HCT116 (cell line): ENCODE data around the gene CD8A. TPM values are rescaled to one million over a fixed set of nuclear protein-coding genes. Genes with fewer than 3 reads are reported as not detected.

ENCODE experiments used
- ATAC-seq: fragments of 200-7000 bp; cut with Tn5 transposase; 2 replicates; pipeline ENCODE4 v1.9.1; 2020; ENCODE audit warnings: mild to moderate bottlenecking, moderate library complexity
- BruUV-seq: library from RNA; stranded (reverse); fragments of 400-500 nt; replicated peaks from 2 replicates; lab custom pipeline; 2021; lab: Mats Ljungman, UMichigan
- CTCF ChIA-PET: fragments of 300-600 bp; sonication (Branson Sonifier 250); formaldehyde crosslinking; loops from one replicate; lab custom pipeline; 2021; ENCODE audit warnings: antibody characterized with exemption; lab: Charles Lee
- POLR2A ChIA-PET: fragments of 300-600, 350-600 bp; sonication (Branson Sonifier 250); formaldehyde crosslinking; loops from one replicate; lab custom pipeline; 2021; ENCODE audit warnings: antibody characterized with exemption; lab: Charles Lee
- RAD21 ChIA-PET, 2 experiments: fragments of 300-600 bp; sonication (Branson Sonifier 250); formaldehyde crosslinking; loops; one replicate each; lab custom pipeline; 2023; ENCODE audit warnings: low total read pairs in 2 of 2; ENCODE audit not compliant: uncharacterized antibody in 2 of 2, unreplicated experiment in 2 of 2, low non-redundant PET in 1 of 2; lab: Charles Lee
- DNase-seq: peaks from one replicate; pipeline ENCODE4 v3.0.0-alpha.2; 2010; ENCODE audit warnings: low read depth, low spot score
- H2AFZ ChIP-seq: fragments of 200-600 bp; shearing (Covaris generic), sonication (generic); 2 replicates; pipeline ENCODE4 v1.6.1; 2017; ENCODE audit warnings: low read depth, mixed run types, mixed read lengths, antibody characterized with exemption, low read length; ENCODE audit not compliant: poor library complexity, severe bottlenecking
- H3K27ac ChIP-seq: 2 replicates; pipeline ENCODE4 v1.5.1; 2012; ENCODE audit warnings: low read depth, low read length
- H3K27me3 ChIP-seq: fragments of 200-600 bp; sonication (generic); 2 replicates; pipeline ENCODE4 v1.6.1; 2016; ENCODE audit warnings: mixed run types, low read length, mixed read lengths; ENCODE audit not compliant: insufficient read depth
- H3K36me3 ChIP-seq, 2 experiments: fragments of 200-500 bp in 1 of 2; fragments of 200-600 bp in 1 of 2; sonication (Bioruptor generic) in 1 of 2; sonication (generic) in 1 of 2; 2 replicates each; pipeline versions ENCODE4 v1.5.1 to v1.6.1; 2014 to 2016; ENCODE audit warnings: low read length in 2 of 2, inconsistent platforms in 1 of 2, mixed read lengths in 1 of 2, mixed run types in 1 of 2; ENCODE audit not compliant: insufficient read depth in 2 of 2, control insufficient read depth in 1 of 2
- H3K4me1 ChIP-seq, 2 experiments: fragments of 200-600 bp in 1 of 2; sonication (generic) in 1 of 2; 2 replicates each; pipeline versions ENCODE4 v1.5.1 to v1.6.1; 2012 to 2017; ENCODE audit warnings: low read length in 2 of 2, inconsistent platforms in 1 of 2, mild to moderate bottlenecking in 1 of 2, mixed read lengths in 1 of 2, mixed run types in 1 of 2, moderate library complexity in 1 of 2; ENCODE audit not compliant: insufficient read depth in 2 of 2, control insufficient read depth in 1 of 2
- H3K4me2 ChIP-seq: fragments of 200-600 bp; sonication (generic); 2 replicates; pipeline ENCODE4 v1.6.1; 2017; ENCODE audit warnings: mixed run types, low read length, mixed read lengths
- H3K4me3 ChIP-seq, 2 experiments: fragments of 200-600 bp in 1 of 2; sonication (generic) in 1 of 2; replicated peaks in 1 of 2; 2 replicates each; pipeline ENCODE4 v1.5.1; 2011 to 2016; ENCODE audit warnings: low read length in 2 of 2, control low read depth in 1 of 2, low read depth in 1 of 2, mild to moderate bottlenecking in 1 of 2, mixed read lengths in 1 of 2, mixed run types in 1 of 2
- H3K79me2 ChIP-seq: fragments of 200-600 bp; sonication (generic); 2 replicates; pipeline ENCODE4 v1.6.1; 2017; ENCODE audit warnings: mild to moderate bottlenecking, mixed run types, low read length, moderate library complexity, mixed read lengths; ENCODE audit not compliant: insufficient read depth
- H3K9ac ChIP-seq: fragments of 200-600 bp; sonication (generic); 2 replicates; pipeline ENCODE4 v1.6.1; 2016; ENCODE audit warnings: low read length, mixed read lengths
- H3K9me2 ChIP-seq: fragments of 200-600 bp; sonication (generic), shearing (Covaris generic); 2 replicates; pipeline ENCODE4 v1.6.1; 2017; ENCODE audit warnings: mixed run types, mild to moderate bottlenecking, moderate library complexity; ENCODE audit not compliant: insufficient read depth
- H3K9me3 ChIP-seq, 2 experiments: fragments of 200-500 bp in 1 of 2; fragments of 200-600 bp in 1 of 2; sonication (Bioruptor generic) in 1 of 2; sonication (generic) in 1 of 2; 2 replicates each; pipeline ENCODE4 v1.6.1; 2014 to 2017; ENCODE audit warnings: low read length in 2 of 2, mixed read lengths in 2 of 2, inconsistent platforms in 1 of 2, low read depth in 1 of 2, mild to moderate bottlenecking in 1 of 2, mixed run types in 1 of 2, moderate library complexity in 1 of 2; ENCODE audit not compliant: control insufficient read depth in 1 of 2, insufficient read depth in 1 of 2
- H4K20me1 ChIP-seq: fragments of 200-600 bp; sonication (generic), shearing (Covaris generic); 2 replicates; pipeline ENCODE4 v1.6.1; 2017; ENCODE audit warnings: mixed run types, mild to moderate bottlenecking, moderate library complexity; ENCODE audit not compliant: insufficient read depth
- CBX3 ChIP-seq: IDR thresholded peaks from 2 replicates; pipeline ENCODE4 v1.6.1; 2012; ENCODE audit warnings: low read depth
- EGR1 ChIP-seq: IDR thresholded peaks from 2 replicates; pipeline ENCODE4 v1.6.1; 2012; ENCODE audit warnings: low read depth
- ELF1 ChIP-seq: IDR thresholded peaks from 2 replicates; pipeline ENCODE4 v1.6.1; 2012; ENCODE audit warnings: low read depth, borderline replicate concordance
- EZH2 ChIP-seq: fragments of 200-600 bp; sonication (generic); IDR thresholded peaks from 2 replicates; pipeline ENCODE4 v1.6.1; 2017; ENCODE audit warnings: antibody characterized with exemption, mixed run types
- EZH2phosphoT487 ChIP-seq: fragments of 200-600 bp; IDR thresholded peaks from 2 replicates; pipeline ENCODE4 v1.6.1; 2018; ENCODE audit warnings: antibody characterized with exemption, borderline replicate concordance
- FOSL1 ChIP-seq: IDR thresholded peaks from 2 replicates; pipeline ENCODE4 v1.6.1; 2012; ENCODE audit warnings: low read depth
- JUND ChIP-seq: IDR thresholded peaks from 2 replicates; pipeline ENCODE4 v1.6.1; 2012
- POLR2A ChIP-seq: IDR thresholded peaks from 2 replicates; pipeline ENCODE4 v1.7.0; 2011; ENCODE audit warnings: borderline replicate concordance; ENCODE audit not compliant: insufficient read depth, insufficient read length; ENCODE audit errors: extremely low read depth
- POLR2AphosphoS5 ChIP-seq: IDR thresholded peaks from 2 replicates; pipeline ENCODE4 v1.6.1; 2011; ENCODE audit warnings: mild to moderate bottlenecking, low read depth, low read length, moderate library complexity
- RAD21 ChIP-seq: IDR thresholded peaks from 2 replicates; pipeline ENCODE4 v1.6.1; 2012; ENCODE audit warnings: low read depth, mild to moderate bottlenecking
- SIN3A ChIP-seq: IDR thresholded peaks from 2 replicates; pipeline ENCODE4 v1.6.1; 2012; ENCODE audit warnings: low read depth
- TCF7L2 ChIP-seq: IDR thresholded peaks from 2 replicates; pipeline ENCODE4 v1.7.0; 2011; ENCODE audit warnings: borderline replicate concordance, inconsistent platforms; ENCODE audit not compliant: insufficient read depth, insufficient read length; ENCODE audit errors: extremely low read depth
- intact Hi-C: fragments of 100-400 bp; cut with micrococcal nuclease; formaldehyde crosslinking; loops from 2 replicates; pipeline ENCODE4 v1.10.0; 2022
- total RNA-seq: library from RNA; stranded (reverse); gene quantifications from one replicate; pipeline ENCODE4 v1.2.1, GENCODE V29; 2021; ENCODE audit not compliant: unreplicated experiment
- TF ChIP-seq, protein P1 (sequence below): IDR thresholded peaks from 2 replicates; pipeline ENCODE4 v1.6.1; 2012
- TF ChIP-seq, protein P2 (sequence below), 3 experiments: fragments of 200-600 bp in 1 of 3; sonication (generic) in 1 of 3; IDR thresholded peaks in 2 of 3; conservative IDR thresholded peaks in 1 of 3; 2 replicates each; pipeline ENCODE4 v1.5.1; 2012 to 2017; ENCODE audit warnings: low read depth in 2 of 3, low read length in 2 of 3, antibody characterized with exemption in 1 of 3, borderline replicate concordance in 1 of 3, control low read depth in 1 of 3, mild to moderate bottlenecking in 1 of 3, mixed read lengths in 1 of 3, mixed run types in 1 of 3, moderate library complexity in 1 of 3; ENCODE audit not compliant: insufficient read depth in 1 of 3
- TF ChIP-seq, protein P3 (sequence below): IDR thresholded peaks from 2 replicates; pipeline ENCODE4 v1.6.1; 2012; ENCODE audit warnings: low read depth

Gene CD8A
- total RNA-seq, 1 experiment from 2014 or later = 0.76 TPM

DNA sequence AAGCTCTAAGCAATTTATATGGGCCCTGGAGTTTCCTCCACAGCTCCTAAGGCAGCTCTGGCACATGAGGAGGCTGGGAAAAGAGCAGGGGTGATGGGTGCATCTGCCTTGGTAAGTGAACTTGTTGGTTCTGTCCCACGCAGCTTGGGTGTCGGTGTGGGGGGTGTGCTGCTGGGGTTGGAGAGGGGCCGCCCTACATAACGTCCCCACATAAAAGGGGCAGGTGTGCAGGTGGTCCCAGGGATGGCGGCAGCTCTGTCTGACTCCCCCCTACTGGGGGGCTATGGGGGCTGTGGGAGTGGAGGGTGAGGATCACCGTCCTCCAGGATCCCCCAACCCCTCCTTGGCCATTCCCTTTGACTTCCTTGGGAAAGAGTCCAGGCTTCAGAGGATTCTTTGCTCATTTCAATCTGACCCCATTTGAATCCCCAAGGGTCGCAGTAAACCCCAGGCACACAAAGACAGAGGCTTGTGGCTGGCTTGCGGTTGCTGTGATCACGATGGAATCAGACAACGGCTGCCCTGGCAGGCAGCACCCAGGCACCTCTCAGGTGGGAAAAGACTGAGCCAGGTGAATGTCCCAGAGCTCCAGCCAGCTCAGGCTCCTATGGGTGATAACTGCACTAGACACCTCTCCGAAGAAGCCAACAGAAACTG, 34.5 kb upstream of the CD8A start:
- no peaks in the 10 kb centered on the region for H3K4me1 ChIP-seq
- H3K9me2 ChIP-seq = no peaks in the 10 kb centered on the region
- POLR2A ChIA-PET = no interaction called here
- no peaks in the 10 kb centered on the region for H3K79me2 ChIP-seq
- ATAC-seq = no peak
- no TSS peak for BruUV-seq
- CTCF ChIA-PET = no interaction called here
- no peak overlapping the region for H3K27ac ChIP-seq
- H3K27me3 ChIP-seq = no peaks in the 10 kb centered on the region
- H2AFZ ChIP-seq = no peak overlapping the region
- no peak for TF ChIP-seq CBX3
- TF ChIP-seq, protein P1, sequence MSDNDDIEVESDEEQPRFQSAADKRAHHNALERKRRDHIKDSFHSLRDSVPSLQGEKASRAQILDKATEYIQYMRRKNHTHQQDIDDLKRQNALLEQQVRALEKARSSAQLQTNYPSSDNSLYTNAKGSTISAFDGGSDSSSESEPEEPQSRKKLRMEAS = no peak
- no peak for TF ChIP-seq TCF7L2
- TF ChIP-seq ELF1 = no peak
- TF ChIP-seq, protein P2, sequence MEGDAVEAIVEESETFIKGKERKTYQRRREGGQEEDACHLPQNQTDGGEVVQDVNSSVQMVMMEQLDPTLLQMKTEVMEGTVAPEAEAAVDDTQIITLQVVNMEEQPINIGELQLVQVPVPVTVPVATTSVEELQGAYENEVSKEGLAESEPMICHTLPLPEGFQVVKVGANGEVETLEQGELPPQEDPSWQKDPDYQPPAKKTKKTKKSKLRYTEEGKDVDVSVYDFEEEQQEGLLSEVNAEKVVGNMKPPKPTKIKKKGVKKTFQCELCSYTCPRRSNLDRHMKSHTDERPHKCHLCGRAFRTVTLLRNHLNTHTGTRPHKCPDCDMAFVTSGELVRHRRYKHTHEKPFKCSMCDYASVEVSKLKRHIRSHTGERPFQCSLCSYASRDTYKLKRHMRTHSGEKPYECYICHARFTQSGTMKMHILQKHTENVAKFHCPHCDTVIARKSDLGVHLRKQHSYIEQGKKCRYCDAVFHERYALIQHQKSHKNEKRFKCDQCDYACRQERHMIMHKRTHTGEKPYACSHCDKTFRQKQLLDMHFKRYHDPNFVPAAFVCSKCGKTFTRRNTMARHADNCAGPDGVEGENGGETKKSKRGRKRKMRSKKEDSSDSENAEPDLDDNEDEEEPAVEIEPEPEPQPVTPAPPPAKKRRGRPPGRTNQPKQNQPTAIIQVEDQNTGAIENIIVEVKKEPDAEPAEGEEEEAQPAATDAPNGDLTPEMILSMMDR (IDR thresholded peaks at IDR 0.05 in 2 of 3, conservative IDR thresholded peaks at IDR 0.05 in 1 of 3; ENCODE audit: borderline replicate concordance in 1 of 3, insufficient read depth in 1 of 3, low read depth in 2 of 3, low read length in 2 of 3) = no peak
- TF ChIP-seq, protein P3, sequence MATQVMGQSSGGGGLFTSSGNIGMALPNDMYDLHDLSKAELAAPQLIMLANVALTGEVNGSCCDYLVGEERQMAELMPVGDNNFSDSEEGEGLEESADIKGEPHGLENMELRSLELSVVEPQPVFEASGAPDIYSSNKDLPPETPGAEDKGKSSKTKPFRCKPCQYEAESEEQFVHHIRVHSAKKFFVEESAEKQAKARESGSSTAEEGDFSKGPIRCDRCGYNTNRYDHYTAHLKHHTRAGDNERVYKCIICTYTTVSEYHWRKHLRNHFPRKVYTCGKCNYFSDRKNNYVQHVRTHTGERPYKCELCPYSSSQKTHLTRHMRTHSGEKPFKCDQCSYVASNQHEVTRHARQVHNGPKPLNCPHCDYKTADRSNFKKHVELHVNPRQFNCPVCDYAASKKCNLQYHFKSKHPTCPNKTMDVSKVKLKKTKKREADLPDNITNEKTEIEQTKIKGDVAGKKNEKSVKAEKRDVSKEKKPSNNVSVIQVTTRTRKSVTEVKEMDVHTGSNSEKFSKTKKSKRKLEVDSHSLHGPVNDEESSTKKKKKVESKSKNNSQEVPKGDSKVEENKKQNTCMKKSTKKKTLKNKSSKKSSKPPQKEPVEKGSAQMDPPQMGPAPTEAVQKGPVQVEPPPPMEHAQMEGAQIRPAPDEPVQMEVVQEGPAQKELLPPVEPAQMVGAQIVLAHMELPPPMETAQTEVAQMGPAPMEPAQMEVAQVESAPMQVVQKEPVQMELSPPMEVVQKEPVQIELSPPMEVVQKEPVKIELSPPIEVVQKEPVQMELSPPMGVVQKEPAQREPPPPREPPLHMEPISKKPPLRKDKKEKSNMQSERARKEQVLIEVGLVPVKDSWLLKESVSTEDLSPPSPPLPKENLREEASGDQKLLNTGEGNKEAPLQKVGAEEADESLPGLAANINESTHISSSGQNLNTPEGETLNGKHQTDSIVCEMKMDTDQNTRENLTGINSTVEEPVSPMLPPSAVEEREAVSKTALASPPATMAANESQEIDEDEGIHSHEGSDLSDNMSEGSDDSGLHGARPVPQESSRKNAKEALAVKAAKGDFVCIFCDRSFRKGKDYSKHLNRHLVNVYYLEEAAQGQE = no peak
- no peak for TF ChIP-seq JUND
- no peak for TF ChIP-seq EGR1
- no peak for TF ChIP-seq RAD21
- TF ChIP-seq POLR2A = no peak
- no peak for TF ChIP-seq SIN3A
- TF ChIP-seq EZH2phosphoT487 = no peak
- no peak for TF ChIP-seq FOSL1
- no peak for TF ChIP-seq POLR2AphosphoS5
- TF ChIP-seq EZH2 = no peak
- H3K9ac ChIP-seq = no peak overlapping the region
- intact Hi-C loops = no loop called here
- H3K4me3 ChIP-seq = no peak overlapping the region
- H4K20me1 ChIP-seq = no peaks in the 10 kb centered on the region
- DNase-seq = no peak
- RAD21 ChIA-PET = no interaction called here
- H3K36me3 ChIP-seq = no peaks in the 10 kb centered on the region
- H3K9me3 ChIP-seq = no peaks in the 10 kb centered on the region
- H3K4me2 ChIP-seq = no peak overlapping the region
